NCI-H526 (cell line): ENCODE results near the gene BZW2.

ENCODE experiments used
- DNase-seq, 2 experiments: peaks; one replicate each; lab custom pipeline; 2025; lab: John Stamatoyannopoulos, UW

The BZW2 gene

DNA sequence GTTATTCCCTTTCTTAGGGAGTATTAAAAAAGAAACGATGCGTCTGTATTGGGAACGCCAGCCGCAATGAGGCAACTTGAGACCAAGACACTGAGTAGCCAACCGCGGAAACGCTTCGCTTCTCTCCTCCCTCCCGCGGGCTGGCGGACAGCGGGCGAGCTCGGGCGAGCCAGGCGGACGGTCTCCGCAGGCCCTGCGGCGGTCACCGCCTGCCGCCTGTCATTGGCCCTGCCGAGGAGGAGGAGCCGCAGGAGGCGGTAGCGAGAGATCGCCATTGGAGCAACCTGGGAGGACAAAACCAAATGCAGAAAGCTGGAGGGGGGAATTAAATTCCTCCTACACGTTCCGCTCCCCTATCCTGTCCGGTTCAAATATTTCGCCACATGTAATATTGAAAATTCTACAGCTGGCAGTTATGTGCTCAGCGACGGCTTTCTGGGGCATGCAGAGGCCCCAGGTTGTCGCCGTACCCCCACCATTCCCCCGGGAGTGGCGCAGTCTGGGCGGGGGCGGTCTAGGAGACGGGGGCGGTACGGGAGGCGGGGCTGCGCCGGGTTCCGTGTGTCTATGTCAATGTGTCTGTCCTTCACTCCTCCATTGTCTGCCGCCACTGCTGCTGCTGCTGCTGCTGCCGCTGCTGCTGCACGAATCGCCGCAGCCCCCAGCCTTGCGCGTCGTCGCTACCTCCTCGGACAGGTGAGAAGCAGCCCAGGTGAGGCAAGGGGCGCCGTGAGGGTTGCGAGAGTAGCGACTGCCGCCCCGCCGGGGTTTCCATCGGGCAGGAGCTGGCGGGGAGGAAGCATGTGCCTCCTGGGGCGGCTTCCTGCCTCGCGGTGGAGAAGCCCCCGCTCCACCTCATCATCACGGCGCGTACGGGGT is at the start of gene BZW2, which contains the start of gene ANKMY2:
Gene BZW2 (plus strand): TSS at position 589 of the 879 bp plus-strand sequence. CDS start 19,263 bp downstream, outside the sequence.
Gene ANKMY2 (minus strand): TSS at position 162 of the 879 bp plus-strand sequence. CDS start 181 bp downstream, outside the sequence.
- DNase-seq, result peak; percentile 93 to 97

- DNase-seq, result no peak
Measured at GRCh38 chr7:16598015-16598414, 48.0 kb upstream of the BZW2 start.

- no peak for DNase-seq
Measured at GRCh38 chr7:16599860-16600259, 46.1 kb upstream of the BZW2 start.

DNA sequence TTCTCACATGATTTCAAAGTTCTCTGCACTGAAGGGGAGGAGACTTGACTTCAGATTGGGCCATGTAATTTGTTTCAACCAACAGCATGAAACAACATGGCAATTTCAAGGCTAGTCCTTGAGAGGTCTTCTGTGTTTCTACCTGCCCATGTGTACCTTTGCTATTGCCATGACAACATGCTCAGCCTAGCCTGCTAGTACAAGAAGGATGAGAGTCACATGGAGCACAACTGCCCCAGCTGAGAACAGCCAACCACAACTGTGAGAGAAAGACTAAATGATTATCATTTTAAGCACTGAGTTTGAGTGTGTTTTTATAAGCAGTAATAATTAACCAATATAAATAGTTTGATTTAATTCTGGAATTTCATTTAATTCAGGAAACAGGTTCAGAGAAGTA is 42.3 kb upstream of the BZW2 start:
- no peak for DNase-seq

- DNase-seq, result peak; percentile 27 to 53
Measured at GRCh38 chr7:16604054-16604453, 41.9 kb upstream of the BZW2 start.

- DNase-seq, result no peak
Measured at GRCh38 chr7:16606704-16607103, 39.3 kb upstream of the BZW2 start.

DNA sequence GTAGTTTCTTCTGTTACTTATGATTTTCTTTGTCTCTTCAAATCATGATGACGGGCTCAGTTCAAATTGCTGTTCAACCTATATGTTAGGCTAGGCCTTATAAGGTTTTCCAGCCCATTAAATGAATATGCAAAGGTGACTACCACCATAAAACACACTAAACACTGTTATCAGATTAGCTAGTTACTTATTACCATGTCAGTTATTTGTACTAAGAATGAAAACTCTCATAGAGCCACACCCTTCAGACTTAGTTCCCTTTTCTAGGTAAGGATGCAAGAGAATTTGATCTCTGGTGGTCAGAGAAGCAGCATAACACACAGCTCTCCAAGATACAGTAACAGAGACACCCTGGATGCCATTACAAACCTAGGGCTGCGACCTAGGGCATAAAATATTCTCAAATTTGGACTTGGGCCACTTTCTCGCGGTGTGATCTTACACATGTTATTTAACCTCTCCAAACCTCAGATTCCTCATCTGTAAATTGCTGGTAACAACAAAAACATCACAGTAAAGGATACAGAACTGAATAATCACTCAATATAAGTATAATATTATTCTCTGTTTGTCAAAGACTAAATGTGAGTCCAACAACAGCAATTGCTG is 36.0 kb upstream of the BZW2 start:
- peak; percentile 89 to 91 for DNase-seq

DNA sequence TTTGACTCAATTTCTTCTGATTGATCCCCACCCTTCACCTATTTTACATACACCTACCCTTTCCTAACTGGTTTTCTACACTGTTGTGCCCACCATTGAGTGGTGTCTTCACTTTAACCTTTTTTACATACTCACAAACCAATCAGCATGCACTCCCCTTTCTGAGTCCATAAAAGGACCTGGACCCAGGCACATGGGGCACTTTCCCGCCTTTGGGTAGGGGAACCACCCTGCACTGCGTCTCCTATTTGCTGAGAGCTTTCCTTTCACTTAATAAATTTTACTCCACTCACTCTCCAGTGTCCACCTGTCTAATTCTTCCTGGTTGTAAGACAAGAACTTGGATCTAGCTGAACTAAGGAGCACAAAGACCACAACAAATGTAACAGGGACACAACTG is 34.3 kb upstream of the BZW2 start:
- no peak for DNase-seq

DNA sequence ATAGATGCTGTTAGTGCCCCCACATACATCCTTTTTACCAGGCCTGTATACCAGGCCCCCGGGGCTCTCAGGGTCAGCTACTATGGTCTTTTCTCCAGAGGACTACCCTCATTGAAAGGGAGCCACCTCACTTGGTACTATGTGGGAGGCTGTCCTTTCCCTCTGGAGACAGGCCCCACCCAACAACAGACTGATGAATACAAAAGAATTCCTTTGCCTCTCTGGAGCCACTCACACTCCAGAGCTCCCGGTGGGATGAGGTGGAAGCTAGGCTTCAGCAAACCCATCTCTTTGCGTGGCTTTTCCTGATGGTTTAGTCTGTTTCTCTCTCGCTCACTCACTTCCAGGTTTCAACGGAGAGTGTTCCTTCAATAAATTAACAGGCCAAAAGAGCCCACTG is 30.8 kb upstream of the BZW2 start:
- peak; percentile 44 to 76 for DNase-seq

DNA sequence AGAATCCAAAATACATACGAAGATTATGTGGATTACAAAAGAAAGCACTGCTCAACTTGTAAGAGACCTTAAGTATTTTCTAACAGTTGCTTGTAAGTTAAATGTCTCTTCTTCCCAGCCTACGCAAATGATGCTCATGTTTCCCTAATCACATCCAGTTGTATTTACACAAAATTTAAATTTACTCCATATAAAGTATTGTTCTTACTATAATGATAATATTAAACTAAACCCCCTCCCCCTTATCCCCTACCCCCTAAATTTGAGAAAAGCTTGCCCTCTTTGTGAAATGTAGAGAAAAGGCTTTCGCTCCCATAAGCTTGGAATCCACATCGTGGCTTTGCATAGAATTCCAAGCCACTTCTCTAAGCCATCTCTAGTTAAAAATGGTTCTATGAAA is 29.9 kb upstream of the BZW2 start:
- peak in 1 of 2 experiments; percentile 42 for DNase-seq

DNA sequence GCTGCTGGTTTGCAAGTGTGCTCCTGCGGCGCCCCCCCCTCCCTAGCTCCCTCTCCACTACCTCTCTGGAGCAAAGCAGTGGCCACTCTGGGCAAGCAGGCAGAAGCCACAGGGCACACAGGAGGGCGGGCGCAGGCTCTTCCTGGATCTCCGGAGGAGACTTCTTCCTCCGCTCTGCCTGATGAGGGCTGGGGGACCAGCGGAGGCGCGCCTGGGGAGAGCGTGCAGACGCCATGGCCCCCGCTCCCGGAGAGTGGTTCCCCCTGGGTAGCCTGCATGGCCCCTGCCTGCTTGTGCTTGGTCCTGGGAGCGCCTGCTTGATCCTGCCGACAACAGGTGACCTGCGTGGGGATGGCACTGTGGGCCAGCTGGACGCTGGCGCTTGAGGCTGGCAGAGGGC is 29.4 kb upstream of the BZW2 start:
- peak; percentile 19 to 75 for DNase-seq

- no peak for DNase-seq
Measured at GRCh38 chr7:16619979-16620408, 26.0 kb upstream of the BZW2 start.

- DNase-seq, result no peak
Measured at GRCh38 chr7:16626388-16626787, 19.6 kb upstream of the BZW2 start.

- no peak for DNase-seq
Measured at GRCh38 chr7:16627236-16627635, 18.7 kb upstream of the BZW2 start.

DNA sequence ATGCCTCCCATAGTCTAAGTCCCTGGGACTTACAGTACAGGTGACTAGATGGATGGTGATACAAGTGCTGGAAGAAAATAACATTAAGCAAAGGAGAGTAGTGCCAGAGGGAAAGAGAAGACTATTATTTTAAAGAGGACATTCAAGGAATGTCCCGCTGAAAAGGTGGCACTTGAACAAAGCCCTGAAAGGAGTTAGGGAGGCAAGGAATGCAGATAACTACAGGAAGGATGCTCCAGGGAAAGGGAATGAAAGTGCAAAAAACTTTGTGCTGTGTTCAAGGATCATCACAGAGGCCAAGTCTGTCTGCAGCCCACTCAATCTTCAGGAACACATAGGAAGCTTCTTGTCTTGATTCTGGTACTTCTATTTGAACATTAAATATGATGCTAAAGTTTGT is 15.3 kb upstream of the BZW2 start:
- no peak for DNase-seq

DNA sequence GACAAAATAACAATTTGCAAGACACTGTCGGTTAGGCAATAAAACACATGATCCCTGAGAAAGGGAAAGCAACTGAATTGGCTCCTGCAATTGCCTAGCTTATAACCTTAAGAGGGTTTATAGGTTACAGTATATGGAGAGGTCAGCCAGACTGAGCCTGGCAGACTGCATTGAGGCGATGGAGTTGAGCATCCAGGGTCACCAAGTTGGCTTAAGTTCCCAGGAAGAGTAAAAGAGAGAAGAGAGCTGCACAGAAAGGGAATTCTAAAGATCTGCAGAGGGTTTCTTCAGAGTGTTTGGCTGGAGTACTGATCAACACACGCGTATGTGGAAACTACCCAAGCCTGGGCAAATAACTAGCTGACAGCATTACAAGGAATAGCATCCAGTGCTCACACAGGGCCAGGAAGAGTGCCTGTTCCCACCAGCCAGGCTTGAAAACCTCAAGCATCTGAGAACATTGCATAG is 11.7 kb upstream of the BZW2 start:
- DNase-seq, result no peak

- DNase-seq, result no peak
Measured at GRCh38 chr7:16636555-16637101, 9.4 kb upstream of the BZW2 start.

- DNase-seq, result no peak
Measured at GRCh38 chr7:16637379-16637778, 8.6 kb upstream of the BZW2 start.

- no peak for DNase-seq
Measured at GRCh38 chr7:16638282-16639280, 7.4 kb upstream of the BZW2 start.

DNA sequence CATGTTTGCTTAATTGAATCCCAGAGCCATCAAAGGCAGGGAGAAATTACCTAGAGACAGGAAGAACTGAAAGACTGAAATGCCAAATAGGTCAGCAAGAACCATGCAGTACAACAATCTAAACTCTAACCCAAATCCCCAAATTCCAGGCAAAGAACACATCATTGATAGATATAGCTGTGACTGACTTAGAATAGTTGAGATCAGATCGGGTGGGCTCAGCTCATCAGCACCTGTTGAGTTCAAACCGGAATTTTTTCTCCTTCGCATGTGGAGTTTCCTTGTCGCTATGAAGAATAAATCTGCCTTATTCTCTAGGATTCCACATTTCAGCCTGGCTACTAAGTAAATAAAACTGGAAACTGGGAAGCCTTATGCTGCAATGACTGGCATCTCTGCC is 1.8 kb upstream of the BZW2 start:
- no peak for DNase-seq
